IPS DF 4.7 (cell line): ENCODE measurements around the gene ZNF526.

Experiments used
- DNase-seq: peaks from one replicate; pipeline ENCODE4 v3.0.0-alpha.2; 2013; ENCODE audit warnings: low spot score; ENCODE audit errors: extremely low read depth

Gene ZNF526

GRCh38 chr19:42219812-42220750 lies at the start of gene ZNF526:
TSS of gene ZNF526 (plus strand) at chr19:42220312. CDS start at chr19:42224404, 4,092 bp downstream.
- peak; percentile 97 for DNase-seq

GRCh38 chr19:42170715-42171114 lies 49.4 kb upstream of the ZNF526 start:
- DNase-seq = no peak

GRCh38 chr19:42172261-42172660 lies 47.9 kb upstream of the ZNF526 start:
- DNase-seq = no peak

- no peak for DNase-seq
These were observed 46.4 kb upstream of the ZNF526 start for GRCh38 chr19:42173695-42174094.

GRCh38 chr19:42174188-42174587 lies 45.9 kb upstream of the ZNF526 start:
- DNase-seq = no peak

GRCh38 chr19:42174958-42175734 lies 45.0 kb upstream of the ZNF526 start:
- no peak for DNase-seq

GRCh38 chr19:42175952-42176648 lies 44.0 kb upstream of the ZNF526 start:
- DNase-seq = no peak

- DNase-seq = no peak
These were observed 43.5 kb upstream of the ZNF526 start for GRCh38 chr19:42176649-42176989.

- DNase-seq = no peak
These were observed 43.0 kb upstream of the ZNF526 start for GRCh38 chr19:42176990-42177685.

- no peak for DNase-seq
These were observed 42.5 kb upstream of the ZNF526 start for GRCh38 chr19:42177686-42178019.

- peak; percentile 49 for DNase-seq
These were observed 41.1 kb upstream of the ZNF526 start for GRCh38 chr19:42178791-42179674.

- DNase-seq = peak; percentile 68
These were observed 35.7 kb upstream of the ZNF526 start for GRCh38 chr19:42184401-42184861.

- DNase-seq = no peak
These were observed 34.8 kb upstream of the ZNF526 start for GRCh38 chr19:42185277-42185676.

GRCh38 chr19:42188665-42189064 lies 31.4 kb upstream of the ZNF526 start:
- no peak for DNase-seq

GRCh38 chr19:42189133-42189532 lies 31.0 kb upstream of the ZNF526 start:
- no peak for DNase-seq

- no peak for DNase-seq
These were observed 28.8 kb upstream of the ZNF526 start for GRCh38 chr19:42191330-42191729.

GRCh38 chr19:42191855-42192254 lies 28.3 kb upstream of the ZNF526 start:
- no peak for DNase-seq

GRCh38 chr19:42193294-42193693 lies 26.8 kb upstream of the ZNF526 start:
- DNase-seq = no peak

GRCh38 chr19:42193706-42194105 lies 26.4 kb upstream of the ZNF526 start:
- DNase-seq = no peak
